ENCODE measurements around the gene CEP57. TPM values are rescaled to one million over a fixed set of nuclear protein-coding genes. Genes with fewer than 3 reads are reported as not detected.

The CEP57 gene
- total and polyA plus RNA-seq, 2 of the 4 experiments (the other 2 are of a cell fraction) = 14.5 to 30.5 TPM

DNA sequence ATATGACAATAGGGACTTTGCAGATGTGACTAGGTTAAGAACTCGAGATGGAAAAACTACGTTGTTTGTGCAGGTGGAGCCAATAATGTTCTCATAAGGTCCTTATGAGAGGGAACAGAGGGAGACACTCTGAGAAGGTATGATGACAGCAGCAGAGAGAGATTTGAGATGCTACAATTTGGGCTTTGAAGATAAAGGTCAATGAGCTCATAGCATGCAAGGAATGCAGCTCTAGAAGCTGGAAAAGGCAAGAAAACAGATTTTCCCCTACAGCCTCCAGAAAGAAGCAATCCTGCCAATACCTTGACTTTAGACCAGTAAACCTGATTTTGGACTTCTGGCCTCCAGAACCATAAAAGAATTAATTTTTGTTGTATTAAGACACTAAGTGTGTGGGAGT is 21.8 kb upstream of the CEP57 start:
- ChIA-PET CTCF (interaction anchor here (0.6 kb wide), 1 partner anchor 1153 kb away, joined by 6 read pairs; no protein-coding TSS in a partner anchor), POLR2A (ENCODE audit: unreplicated experiment) (interaction anchor here (0.6 kb wide), 1 partner anchor 615 kb away, joined by 6 read pairs; no protein-coding TSS in a partner anchor)
- Histone ChIP-seq H3K18ac (ENCODE audit: low read depth, low read length) (no peak overlapping the region), H3K4ac (ENCODE audit: low read depth, low read length) (no peak overlapping the region), H2BK20ac (ENCODE audit: low read depth, low read length) (no peak overlapping the region), H2AFZ (replicated peaks; ENCODE audit: low read length, poor library complexity) (no peak overlapping the region), H2BK5ac (ENCODE audit: low read depth, low read length, poor library complexity, severe bottlenecking) (no peak overlapping the region), H3K4me2 (ENCODE audit: low read depth, low read length) (no peak overlapping the region), H3K9me3 (ENCODE audit: control insufficient read depth, insufficient read depth, low read length) (no peaks in the 10 kb centered on the region), H2AK5ac (ENCODE audit: low read depth, low read length) (no peak overlapping the region), H3K27ac (ENCODE audit: insufficient read depth, low read length) (no peak overlapping the region), H3K4me1 (ENCODE audit: control insufficient read depth, insufficient read depth, low read length) (peaks cover 2% of the 10 kb centered on the region; the same call in 1 of the 2 replicates), H3K14ac (replicated peaks; ENCODE audit: low read depth, low read length) (no peak overlapping the region), H3K9ac (ENCODE audit: low read depth, low read length) (no peak overlapping the region), H3K4me3 (ENCODE audit: insufficient read depth, low read depth, low read length) (no peak overlapping the region), H3K27me3 (ENCODE audit: control insufficient read depth, insufficient read depth, low read length) (no peaks in the 10 kb centered on the region), H4K5ac (ENCODE audit: low read depth, low read length) (no peak overlapping the region), H4K20me1 (ENCODE audit: insufficient read depth, low read length) (no peaks in the 10 kb centered on the region), H3K23ac (ENCODE audit: low read depth, low read length) (no peak overlapping the region), H4K91ac (ENCODE audit: insufficient read depth, low read depth, low read length) (no peak overlapping the region), H4K8ac (ENCODE audit: low read depth in 2 of 2, low read length in 2 of 2) (no peak overlapping the region), H2AK9ac (replicated peaks; ENCODE audit: low read depth, low read length, poor library complexity) (no peak overlapping the region), H3K36me3 (ENCODE audit: control insufficient read depth, insufficient read depth, low read length) (no peaks in the 10 kb centered on the region), H3K9me1 (ENCODE audit: insufficient read depth, low read length) (no peaks in the 10 kb centered on the region; the same call in 1 of the 2 replicates), H3K79me1 (ENCODE audit: low read depth in 1 of 2, low read length in 2 of 2) (0 out of 4 replicates have a peak, but pooled peaks cover 0 to 3% of the 10 kb centered on the region in 2 experiments), H2BK120ac (ENCODE audit: low read depth, low read length) (no peak overlapping the region), H3K56ac (ENCODE audit: extremely low read depth, insufficient read depth, low read length) (no peak overlapping the region), H2BK15ac (ENCODE audit: low read depth, low read length) (no peak overlapping the region)
- DNase-seq (peak; percentile 9), ATAC-seq (ENCODE audit: low read depth) (peak; percentile 47)
- TF ChIP-seq, protein P1, sequence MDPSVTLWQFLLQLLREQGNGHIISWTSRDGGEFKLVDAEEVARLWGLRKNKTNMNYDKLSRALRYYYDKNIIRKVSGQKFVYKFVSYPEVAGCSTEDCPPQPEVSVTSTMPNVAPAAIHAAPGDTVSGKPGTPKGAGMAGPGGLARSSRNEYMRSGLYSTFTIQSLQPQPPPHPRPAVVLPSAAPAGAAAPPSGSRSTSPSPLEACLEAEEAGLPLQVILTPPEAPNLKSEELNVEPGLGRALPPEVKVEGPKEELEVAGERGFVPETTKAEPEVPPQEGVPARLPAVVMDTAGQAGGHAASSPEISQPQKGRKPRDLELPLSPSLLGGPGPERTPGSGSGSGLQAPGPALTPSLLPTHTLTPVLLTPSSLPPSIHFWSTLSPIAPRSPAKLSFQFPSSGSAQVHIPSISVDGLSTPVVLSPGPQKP (IDR thresholded peaks at IDR 0.05; ENCODE audit: borderline replicate concordance, low read depth, low read length) = no peak
- TF ChIP-seq NFE2L2 (IDR thresholded peaks at IDR 0.05; ENCODE audit: low read depth, low read length) = no peak
- TF ChIP-seq, protein P2, sequence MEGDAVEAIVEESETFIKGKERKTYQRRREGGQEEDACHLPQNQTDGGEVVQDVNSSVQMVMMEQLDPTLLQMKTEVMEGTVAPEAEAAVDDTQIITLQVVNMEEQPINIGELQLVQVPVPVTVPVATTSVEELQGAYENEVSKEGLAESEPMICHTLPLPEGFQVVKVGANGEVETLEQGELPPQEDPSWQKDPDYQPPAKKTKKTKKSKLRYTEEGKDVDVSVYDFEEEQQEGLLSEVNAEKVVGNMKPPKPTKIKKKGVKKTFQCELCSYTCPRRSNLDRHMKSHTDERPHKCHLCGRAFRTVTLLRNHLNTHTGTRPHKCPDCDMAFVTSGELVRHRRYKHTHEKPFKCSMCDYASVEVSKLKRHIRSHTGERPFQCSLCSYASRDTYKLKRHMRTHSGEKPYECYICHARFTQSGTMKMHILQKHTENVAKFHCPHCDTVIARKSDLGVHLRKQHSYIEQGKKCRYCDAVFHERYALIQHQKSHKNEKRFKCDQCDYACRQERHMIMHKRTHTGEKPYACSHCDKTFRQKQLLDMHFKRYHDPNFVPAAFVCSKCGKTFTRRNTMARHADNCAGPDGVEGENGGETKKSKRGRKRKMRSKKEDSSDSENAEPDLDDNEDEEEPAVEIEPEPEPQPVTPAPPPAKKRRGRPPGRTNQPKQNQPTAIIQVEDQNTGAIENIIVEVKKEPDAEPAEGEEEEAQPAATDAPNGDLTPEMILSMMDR (conservative IDR thresholded peaks at IDR 0.05; ENCODE audit: low read depth, low read length) = no peak
- TF ChIP-seq RAD21 (IDR thresholded peaks at IDR 0.05; ENCODE audit: low read length) = no peak
- no peak for TF ChIP-seq FOS (IDR thresholded peaks at IDR 0.05; ENCODE audit: low read depth, low read length)
- TF ChIP-seq CHD1 (IDR thresholded peaks at IDR 0.05; ENCODE audit: low read depth, low read length) = no peak
- TF ChIP-seq MAZ (IDR thresholded peaks at IDR 0.05; ENCODE audit: borderline replicate concordance, low read depth, low read length) = no peak
- no peak for TF ChIP-seq MAFK (IDR thresholded peaks at IDR 0.05; ENCODE audit: low read depth, low read length)
- TF ChIP-seq BHLHE40 (IDR thresholded peaks at IDR 0.05; ENCODE audit: low read depth, low read length) = no peak
- TF ChIP-seq RCOR1 (IDR thresholded peaks at IDR 0.05; ENCODE audit: insufficient replicate concordance, low read length) = no peak
- TF ChIP-seq SMC3 (IDR thresholded peaks at IDR 0.05; ENCODE audit: low read depth, low read length) = no peak
- no peak for TF ChIP-seq RFX5 (IDR thresholded peaks at IDR 0.05; ENCODE audit: low read depth, low read length)
- dilution Hi-C loops (cut with HindIII; ENCODE audit: low sequenced_read_pairs, unreplicated experiment) (no loop called here), in situ Hi-C loops (cut with MboI; ENCODE audit: low sequenced_read_pairs) (loop anchor here (25.0 kb wide), 1 partner anchor 1156 kb away; no protein-coding TSS in a partner anchor), intact Hi-C loops (cut with micrococcal nuclease) (loop anchor here (10.0 kb wide), 1 partner anchor 1144 kb away; no protein-coding TSS in a partner anchor)
- no TSS peak for BruUV-seq (replicated peaks)
- WGBS, 2 experiments (ENCODE audit: extremely low coverage in 2 of 2, insufficient read length in 1 of 2) = no CpG with 5 or more reads among the region's 2 CpGs

All from IMR-90 (cell line).